Measurements from ENCODE around the gene CR2.

GRCh38 chr1:207463021-207463420 is 8.9 kb downstream of the CR2 start:
- TF ChIP-seq POLR2A (IDR thresholded peaks at IDR 0.05; ENCODE audit: extremely low read depth, insufficient read length) (no peak), CTCF (IDR thresholded peaks at IDR 0.05; ENCODE audit: low read depth, low read length) (no peak)

Measured in NB4 (cell line).